ENCODE data around the gene LACTB. TPM values are rescaled to one million over a fixed set of nuclear protein-coding genes. Genes with fewer than 3 reads are reported as not detected.
"Not testable (repeated sequence)": the region's sequence is repeated elsewhere in the genome, so short reads cannot be mapped to it uniquely, and the experiment has no call there.

LACTB gene
- polyA plus RNA-seq, 1 donor: 16.6 TPM

DNA sequence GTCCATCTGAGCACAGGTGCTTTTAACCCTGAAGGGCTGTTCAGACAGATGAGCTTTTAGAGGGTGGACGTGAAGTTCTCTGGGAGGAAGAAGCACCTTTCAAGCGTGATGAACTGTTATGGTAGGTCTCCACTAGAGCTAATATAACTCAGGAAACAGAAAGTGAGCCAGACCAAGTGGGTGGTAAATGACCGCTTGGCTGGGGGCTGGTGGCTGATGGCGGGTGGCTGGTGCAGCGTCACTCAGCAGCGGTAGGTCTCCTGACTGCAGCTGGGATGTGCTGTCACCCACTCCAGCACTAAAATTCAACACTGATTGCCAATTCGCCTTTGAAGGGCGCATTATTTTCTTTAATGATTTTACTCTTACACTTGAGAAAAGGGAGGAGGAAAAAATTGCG lies 31.2 kb upstream of the LACTB start:
- DNase-seq (ENCODE audit: low read depth): no peak

DNA sequence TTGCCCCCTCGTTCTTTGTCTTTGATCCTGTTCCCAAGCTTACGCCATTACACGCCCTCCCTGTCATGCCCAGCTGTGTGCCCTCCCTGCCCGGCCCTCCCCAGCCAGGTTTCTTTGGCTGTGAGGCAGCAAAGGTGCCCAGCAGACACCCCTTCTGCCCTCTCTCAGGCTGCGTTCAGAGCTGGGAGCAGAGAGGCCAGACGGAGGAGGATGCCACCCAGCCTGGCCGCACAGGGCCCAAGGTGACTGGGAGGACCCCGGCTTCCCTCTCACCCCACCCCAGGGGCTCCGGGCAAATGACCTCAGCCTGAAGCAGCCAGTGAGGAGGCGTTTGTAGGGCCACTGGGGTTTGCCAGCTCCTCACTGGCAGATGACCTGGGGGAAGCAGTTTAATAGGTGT lies 30.8 kb upstream of the LACTB start:
- DNase-seq (ENCODE audit: low read depth): no peak

- DNase-seq (ENCODE audit: low read depth): no peak
Measured at GRCh38 chr15:63091679-63092446, 29.8 kb upstream of the LACTB start.

- DNase-seq (ENCODE audit: low read depth): peak; percentile 58
Measured at GRCh38 chr15:63093486-63094205, 28.0 kb upstream of the LACTB start.

DNA sequence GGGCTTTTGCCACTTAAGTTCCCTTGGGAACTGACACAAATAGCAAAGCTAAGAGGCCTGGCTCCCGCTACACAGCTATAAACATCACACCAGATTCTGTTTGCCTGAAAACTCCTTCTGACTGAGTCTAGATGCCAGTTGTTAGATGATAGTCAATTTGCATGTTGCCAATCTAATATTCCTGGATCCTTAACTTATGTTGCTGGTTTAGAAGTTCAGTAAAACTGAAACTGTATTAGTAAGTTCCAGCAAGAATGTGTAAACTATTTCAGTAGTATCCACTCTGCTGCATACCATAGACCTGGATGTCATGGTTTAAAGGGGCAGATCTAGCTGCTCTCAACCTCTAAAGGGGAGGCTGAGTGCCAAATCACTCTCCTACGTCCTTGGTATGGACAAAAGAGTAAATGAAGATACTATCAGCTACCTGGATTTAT lies 27.1 kb upstream of the LACTB start:
- DNase-seq (ENCODE audit: low read depth): no peak

DNA sequence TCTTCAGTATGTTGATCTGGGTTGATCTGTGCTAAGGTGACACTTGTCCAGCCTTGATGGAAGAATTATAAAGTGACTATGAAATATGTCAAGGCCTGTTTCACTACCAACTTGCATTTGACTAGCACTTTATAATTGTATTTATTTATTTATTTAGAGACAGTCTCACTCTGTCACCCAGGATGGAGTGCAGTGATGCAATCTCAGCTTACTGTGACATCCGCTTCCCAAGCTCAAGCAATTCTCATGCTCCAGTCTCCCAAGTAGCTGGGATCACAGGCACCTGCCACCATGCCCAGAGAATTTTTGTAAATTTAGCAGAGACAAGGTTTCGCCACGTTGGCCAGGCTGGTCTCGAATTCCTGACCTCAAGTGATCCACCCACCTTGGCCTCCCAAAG lies 25.5 kb upstream of the LACTB start:
- DNase-seq (ENCODE audit: low read depth): no peak

DNA sequence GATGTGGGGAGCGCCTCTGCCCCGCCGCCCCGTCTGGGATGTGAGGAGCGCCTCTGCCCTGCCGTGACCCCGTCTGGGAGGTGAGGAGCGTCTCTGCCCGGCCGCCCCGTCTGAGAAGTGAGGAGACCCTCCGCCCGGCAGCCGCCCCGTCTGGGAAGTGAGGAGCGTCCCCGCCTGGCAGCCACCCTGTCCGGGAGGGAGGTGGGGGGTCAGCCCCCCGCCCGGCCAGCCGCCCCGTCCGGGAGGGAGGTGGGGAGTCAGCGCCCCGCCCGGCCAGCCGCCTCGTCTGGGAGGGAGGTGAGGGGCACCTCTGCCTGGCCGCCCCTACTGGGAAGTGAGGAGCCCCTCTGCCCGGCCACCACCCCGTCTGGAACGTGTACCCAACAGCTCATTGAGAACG lies 22.8 kb upstream of the LACTB start:
- not testable (repeated sequence) for DNase-seq (ENCODE audit: low read depth)

- not testable (repeated sequence) for DNase-seq (ENCODE audit: low read depth)
Measured at GRCh38 chr15:63099581-63099980, 22.1 kb upstream of the LACTB start.

DNA sequence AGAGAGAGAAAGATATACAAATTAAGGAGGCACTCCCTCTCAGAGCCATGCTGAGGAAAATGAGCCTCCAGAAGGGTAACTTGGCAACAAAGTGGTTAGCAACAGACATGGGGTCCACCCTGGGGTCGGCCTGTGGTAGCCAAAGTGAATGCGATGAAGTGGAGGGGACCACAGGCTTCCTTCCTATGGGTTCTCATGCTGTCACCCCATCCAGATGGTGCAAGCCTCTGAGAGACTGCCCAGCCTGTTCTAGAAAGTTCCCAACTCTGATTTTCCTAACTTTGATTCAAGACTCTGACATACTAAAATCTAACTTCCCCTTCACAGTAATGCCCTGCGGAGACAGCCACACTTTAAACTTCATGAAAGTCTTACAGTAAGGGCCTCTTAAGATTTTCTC lies 18.2 kb upstream of the LACTB start:
- DNase-seq (ENCODE audit: low read depth): no peak

GRCh38 chr15:63104727-63105126 lies 16.9 kb upstream of the LACTB start:
- DNase-seq (ENCODE audit: low read depth): no peak

DNA sequence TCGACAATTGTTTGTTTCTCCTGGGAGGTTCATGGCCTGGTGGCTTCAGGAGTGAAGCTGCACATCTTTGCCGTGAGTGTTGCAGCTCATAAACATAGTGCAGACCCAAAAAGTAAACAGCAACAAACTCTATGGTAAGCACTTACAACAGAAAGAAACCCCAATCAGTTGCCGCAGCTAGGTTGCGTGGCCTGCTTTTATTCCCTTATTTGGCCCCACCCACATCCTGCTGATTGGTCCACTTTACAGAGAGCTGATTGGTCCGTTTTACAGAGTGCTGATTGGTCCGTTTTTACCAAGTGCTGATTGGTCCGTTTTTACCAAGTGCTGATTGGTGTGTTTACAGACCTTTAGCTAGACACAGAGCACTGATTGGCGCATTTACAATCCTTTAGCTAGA lies 16.3 kb upstream of the LACTB start:
- DNase-seq (ENCODE audit: low read depth): not testable (repeated sequence)

- DNase-seq (ENCODE audit: low read depth): no peak
Measured at GRCh38 chr15:63107895-63108546, 13.6 kb upstream of the LACTB start.

- DNase-seq (ENCODE audit: low read depth): no peak
Measured at GRCh38 chr15:63109498-63109897, 12.2 kb upstream of the LACTB start.

DNA sequence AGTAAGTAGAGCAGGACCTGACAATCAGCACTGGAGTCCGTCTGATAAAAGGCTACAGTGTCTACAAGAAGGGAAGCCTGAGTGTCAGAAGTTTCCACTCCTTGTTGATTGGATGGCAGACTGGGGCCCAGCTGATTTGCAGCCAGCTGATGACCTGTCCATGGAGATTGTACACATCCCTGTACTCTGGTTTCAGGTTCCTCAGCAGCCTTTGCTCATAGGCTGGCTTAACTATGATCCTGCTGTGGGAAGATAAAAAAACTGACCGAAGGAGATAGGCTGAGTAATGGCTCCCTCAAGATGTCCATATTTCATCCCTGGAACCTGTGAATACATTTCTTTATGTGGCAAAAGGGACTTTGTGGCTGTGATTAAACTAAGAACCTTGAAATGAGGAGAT lies 11.7 kb upstream of the LACTB start:
- DNase-seq (ENCODE audit: low read depth): no peak

DNA sequence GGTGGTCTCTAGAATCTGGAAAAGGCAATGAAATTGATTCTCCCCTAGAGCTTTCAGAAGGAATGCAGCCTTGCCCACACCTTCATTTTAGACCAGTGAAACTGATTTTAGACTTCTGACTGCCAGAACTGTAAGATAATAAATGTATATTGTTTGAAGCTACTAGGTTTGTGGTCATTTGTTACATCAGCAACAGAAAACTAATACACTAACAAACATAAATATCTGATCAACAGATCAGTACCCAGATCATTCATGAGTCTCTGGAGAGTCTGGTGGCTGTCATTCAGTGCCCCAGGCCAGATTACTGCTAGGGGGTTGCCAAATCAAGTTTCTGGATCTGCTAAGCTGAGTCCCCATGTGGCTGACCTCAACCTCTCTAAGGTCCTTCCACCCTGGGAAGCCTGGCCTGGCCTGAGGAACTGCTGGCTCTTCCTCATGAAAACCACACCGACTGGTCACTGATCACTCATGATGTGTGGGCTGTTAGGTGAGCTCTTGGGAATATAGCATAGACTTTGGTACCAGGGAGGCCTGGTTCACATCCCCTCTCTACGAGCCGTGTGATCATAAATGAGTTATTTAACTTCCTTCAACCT lies 11.1 kb upstream of the LACTB start:
- DNase-seq (ENCODE audit: low read depth): no peak

- DNase-seq (ENCODE audit: low read depth): no peak
Measured at GRCh38 chr15:63111481-63111880, 10.2 kb upstream of the LACTB start.

GRCh38 chr15:63112871-63113270 lies 8.8 kb upstream of the LACTB start:
- DNase-seq (ENCODE audit: low read depth): no peak

DNA sequence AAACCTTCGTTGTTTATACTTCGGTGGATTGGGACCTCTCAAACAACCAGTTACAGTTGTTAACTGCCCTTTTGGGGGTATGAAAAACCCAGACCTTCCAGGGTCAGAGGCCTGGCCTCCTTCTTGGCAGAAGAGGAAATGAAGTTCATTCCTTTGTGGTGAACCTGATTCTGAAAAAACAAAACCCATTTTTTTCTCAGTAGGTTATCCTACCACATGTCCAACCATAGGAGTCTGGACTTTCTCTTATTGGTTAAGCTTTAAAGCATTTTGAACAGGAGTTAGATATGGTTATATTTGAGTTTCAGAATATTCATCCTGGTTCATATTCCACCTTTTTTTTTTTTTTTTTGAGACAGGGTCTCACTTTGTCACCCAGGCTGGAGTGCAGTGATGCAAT lies 7.2 kb upstream of the LACTB start:
- DNase-seq (ENCODE audit: low read depth): no peak

DNA sequence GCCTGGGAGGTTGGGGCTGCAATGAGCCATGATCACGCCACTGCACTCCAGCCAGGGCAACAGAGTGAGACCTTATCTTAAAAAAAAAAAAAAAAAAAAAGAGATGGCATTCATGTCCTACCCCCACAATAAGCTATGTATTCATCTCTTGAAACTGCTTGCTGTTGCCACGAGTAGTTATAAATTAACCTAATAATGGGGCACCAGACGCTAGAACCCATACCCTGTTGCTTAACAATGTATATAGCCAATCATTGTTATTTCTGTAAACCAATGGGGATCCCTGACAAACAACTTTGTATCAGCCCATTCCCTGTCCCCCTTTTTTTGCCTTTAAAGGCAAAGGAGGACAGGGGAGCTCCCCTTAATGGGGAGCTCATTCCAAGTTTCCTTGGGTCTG lies 2.8 kb upstream of the LACTB start:
- DNase-seq (ENCODE audit: low read depth): no peak

- no peak for DNase-seq (ENCODE audit: low read depth)
Measured at GRCh38 chr15:63122002-63122875, 578 bp downstream of the LACTB start.

DNA sequence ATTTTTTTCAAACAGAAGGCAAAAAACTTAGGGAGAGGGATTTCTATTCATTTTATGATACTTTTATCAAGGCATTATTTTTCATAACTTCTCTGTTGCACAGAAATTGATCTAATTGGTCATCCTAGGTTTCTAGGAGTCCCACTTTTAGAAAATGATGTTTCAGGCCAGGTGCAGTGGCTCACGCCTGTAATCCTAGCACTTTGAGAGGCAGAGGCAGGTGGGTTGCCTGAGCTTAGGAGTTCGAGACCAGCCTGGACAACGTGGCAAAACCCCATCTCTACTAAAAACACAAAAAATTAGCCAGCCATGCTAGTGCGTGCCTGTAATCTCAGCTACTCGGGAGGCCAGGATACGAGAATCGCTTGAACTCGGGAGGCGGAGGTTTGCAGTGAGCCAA lies 2.8 kb downstream of the LACTB start:
- no peak for DNase-seq (ENCODE audit: low read depth)
